EL (cell line): ENCODE data around the gene IKZF3.
"Not testable (repeated sequence)": the region's sequence is repeated elsewhere in the genome, so short reads cannot be mapped to it uniquely, and the experiment has no call there.

Experiments
- DNase-seq: peaks from one replicate; pipeline ENCODE4 v3.0.0-alpha.2; 2016

Gene IKZF3

DNA sequence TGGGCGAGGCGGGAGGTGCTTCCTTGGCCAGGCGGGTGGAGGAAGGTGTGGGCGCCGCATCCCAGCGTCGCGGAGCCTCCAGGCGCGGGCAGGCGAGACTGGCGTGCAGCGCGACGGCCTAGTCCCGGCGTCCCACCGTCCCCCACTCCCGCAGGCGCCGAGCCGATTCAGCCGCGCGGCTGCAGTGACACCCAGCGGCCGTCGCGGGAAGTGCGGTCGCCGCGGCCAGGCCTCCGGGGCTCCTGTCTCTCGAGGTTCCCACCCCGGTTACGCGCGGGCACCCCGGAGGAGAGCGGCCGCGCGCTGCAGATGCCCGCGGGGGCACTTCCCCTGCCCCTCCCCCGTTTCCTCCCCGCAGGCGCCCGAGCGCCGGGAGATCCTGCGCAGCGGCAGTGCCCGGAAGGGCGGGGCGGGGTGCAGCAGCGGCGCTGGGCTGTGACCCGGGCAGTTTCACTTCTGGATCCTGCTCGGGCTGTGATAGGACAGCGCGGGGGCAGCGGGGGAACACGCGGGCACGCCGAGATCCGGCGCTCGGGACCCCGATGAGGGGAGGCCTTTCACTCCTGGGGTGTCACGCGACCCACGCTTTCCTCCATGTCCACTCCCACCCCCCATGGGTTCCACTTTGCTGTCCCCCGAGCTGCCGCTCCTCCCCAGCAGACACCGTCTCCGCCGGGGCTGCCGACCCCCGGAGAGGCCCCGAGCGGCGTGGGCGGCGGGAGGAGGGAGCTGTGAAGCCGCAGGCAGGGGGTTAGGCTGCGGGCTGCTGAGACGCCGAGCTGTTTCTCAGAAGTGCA, 109.8 kb downstream of the IKZF3 start:
- DNase-seq: peak; percentile 95

DNA sequence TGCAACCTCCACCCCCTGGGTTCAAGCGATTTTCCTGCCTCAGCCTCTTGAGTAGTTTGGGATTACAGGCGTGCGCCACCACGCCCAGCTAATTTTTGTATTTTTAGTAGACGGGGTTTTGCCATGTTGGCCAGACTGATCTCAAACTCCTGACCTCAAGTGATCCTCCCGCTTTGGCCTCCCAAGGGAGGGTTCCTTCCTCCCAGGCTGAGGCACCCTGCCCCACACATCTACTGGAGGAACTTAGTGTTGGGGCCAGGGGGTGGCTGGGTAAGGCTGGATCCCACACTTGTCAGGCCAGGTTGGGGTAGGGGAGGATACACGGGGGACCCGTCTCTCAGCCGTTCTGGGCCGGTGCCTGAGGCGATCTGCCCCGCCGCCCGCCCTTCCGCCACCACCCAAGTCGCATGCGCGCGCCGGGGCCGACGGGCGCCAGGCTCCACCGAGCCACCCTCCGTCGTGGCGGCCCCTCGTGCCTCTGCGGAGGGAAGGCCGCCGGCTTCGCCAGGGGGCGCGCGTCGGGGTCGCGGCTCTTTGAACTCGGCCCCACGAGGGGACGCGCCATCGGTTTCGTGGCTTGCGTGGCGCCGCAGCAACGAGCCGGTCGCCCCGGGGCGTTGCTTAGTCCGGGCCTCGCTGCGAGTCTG, 110.5 kb downstream of the IKZF3 start:
- no peak for DNase-seq

DNA sequence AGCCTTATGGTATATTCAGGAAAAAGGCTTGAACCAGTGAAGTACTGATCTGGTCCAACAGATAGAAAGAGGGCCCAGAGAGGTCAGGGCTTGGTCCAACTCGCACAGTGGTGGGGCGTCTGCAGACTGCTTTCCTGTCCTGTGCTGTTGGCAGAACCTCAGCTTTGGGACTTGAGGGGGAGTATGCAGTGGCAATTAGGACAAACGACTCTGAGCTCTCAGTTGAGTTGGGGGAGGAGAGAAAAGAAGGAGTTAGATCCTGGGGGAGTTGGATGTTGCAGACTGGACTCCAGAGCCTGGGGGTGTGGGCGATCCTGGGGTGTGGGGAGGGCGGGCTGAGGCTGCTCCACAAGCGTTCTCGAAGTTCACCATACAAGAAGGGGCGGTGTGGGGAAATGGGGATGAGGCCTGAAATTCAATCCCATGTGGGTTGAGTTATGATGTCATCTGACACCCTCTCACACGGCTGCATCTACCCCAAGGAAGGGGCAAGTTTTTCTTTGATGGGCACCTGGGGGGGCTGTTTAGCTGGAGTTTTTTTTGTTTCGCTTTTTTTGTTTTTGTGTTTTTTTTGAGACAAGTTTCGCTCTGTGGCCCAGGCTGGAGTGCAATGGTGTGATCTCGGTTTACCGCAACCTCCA, 111.8 kb downstream of the IKZF3 start:
- no peak for DNase-seq

DNA sequence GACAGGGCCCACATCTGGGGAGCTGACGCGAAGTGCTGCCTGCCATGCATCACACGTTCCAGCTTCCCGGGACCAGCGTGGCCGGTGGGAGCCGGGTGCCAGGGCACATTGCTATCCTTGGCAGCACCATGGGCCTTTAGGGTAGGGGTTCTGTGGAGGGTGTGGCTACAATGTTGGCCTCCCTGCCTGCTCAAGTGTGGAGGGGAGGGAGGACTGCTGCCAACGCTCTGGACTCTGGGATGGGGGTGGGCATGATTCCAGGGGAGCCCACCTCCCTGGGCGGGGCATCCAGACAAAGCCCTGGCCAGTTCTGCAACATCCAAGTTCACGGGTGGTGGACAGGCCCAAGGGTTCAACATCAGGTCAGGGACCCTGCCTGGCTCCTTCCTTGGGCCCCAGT, 112.5 kb downstream of the IKZF3 start:
- no peak for DNase-seq

DNA sequence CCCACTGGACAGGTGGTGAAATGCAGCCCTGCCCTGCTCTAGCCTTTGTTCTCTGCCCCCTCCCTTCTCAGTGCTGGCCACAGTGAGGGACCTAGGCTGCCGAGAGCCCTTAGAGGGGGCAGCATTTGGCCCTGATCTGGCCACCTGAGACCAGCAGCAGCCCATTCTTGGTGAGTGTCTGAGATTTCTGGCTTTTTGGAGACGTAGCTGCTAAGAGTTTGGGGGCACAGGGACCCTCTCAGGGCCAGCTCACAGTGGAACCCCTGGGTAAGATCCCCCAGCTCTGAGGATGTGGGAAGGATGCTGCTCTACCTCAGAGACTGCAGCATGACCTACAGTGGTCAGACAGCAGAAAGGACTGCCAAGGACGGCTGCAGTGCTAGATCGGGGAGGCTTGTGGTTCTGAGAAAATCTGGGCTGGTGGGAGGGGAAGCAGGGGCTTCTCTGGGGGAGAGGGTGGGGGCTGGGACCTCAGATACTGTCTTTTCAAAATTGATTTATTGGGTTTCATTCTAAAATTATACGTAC, 113.0 kb downstream of the IKZF3 start:
- no peak for DNase-seq

DNA sequence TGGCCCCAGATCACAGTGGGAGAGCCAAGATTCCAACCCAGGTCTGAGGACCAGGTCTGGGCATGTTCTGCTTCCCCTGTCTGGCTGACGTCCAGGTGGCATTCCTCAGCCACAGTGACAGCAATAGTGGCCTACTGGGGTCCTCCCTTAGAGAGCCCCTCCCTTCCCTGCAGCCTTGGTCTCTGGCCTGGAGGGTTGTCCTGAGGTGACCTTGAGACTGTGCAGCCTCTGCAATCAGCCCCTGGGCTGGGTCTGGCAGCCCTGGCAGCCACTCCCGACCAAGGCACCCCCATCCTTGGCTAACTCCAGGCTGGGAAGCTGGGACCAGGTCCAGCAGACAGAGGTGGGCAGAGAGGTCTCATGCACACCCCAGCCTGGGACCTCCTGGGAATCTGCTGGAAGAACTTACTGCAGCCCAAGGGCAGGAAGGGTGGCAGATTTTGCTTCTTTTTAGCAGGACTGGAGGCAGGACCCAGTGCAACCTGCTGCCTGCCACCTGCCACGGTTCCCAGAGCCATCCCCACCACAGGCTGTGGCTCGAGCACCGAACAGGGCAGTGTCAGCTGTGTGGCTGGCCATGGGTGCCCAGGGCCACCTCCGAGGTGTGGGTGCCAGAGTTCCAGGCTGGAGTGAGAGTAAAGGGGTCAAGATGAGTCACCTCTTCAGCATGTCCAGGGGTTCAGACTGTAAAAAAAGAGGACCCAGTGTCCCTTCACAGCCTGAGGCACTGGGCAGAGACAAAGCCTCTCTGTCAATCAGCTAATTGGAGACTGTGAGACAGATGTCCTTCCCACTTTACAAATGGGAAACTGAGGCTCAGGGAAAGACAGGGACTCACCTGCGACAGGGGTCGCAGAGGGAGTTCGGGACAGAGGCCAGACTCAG, 113.7 kb downstream of the IKZF3 start:
- no peak for DNase-seq

DNA sequence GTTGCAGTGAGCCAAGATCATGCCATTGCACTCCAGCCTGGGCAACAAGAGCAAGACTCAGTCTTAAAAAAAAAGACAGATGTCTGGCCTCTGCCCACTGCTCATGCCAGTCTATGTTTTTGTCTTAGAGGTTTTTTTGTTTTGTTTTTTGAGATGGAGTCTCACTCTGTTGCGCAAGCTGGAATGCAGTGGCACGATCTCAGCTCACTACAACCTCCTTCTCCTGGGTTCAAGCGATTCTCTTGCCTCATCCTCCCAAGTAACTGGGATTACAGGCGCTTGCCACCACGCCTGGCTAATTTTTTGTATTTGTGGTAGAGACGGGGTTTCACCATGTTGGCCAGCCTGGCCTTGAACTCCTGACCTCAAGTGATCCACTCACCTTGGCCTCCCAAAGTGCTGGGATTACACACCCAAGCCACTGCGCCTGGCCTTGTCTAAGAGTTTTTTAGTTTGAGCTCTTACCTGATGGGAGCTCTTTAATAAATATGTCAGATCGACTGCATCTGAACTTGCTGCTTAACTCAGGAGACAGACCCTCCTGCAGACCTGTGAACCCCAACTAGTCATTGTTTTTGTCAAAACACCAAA, 115.6 kb downstream of the IKZF3 start:
- DNase-seq: not testable (repeated sequence)

DNA sequence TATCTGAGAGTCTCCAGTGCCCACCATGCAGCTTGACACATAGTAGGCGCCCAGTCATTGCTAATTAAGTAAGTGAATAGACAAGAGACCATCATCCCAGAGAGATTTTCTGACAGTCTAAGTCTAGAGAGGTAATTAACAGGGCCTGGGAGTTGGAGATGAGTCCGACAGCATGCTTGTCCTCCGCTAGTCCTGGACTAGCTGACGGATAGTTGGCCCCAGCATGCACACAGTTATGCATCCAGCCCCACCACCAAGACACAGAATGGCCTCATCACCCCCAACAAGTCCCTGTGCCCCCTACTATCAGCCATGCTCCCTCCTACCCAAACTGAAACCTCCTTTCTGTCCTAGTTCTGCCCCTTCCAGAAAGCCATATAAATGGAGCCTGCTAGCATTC, 116.4 kb downstream of the IKZF3 start:
- DNase-seq: no peak

DNA sequence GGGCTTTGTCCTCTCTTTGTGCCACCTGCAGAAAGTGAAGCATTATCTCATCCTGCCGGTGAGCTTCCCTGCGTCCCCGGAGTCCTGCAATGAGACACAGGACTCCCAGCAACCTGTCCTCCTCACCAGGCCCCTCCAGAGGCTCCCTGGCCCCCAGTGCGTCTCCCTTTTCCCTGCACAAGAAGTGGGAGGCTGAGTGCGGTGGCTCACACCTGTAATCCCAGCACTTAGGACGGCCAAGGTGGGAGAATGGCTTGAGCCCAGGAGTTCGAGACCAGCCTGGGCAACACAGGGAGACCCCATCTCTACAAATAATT, 118.0 kb downstream of the IKZF3 start:
- DNase-seq: no peak

DNA sequence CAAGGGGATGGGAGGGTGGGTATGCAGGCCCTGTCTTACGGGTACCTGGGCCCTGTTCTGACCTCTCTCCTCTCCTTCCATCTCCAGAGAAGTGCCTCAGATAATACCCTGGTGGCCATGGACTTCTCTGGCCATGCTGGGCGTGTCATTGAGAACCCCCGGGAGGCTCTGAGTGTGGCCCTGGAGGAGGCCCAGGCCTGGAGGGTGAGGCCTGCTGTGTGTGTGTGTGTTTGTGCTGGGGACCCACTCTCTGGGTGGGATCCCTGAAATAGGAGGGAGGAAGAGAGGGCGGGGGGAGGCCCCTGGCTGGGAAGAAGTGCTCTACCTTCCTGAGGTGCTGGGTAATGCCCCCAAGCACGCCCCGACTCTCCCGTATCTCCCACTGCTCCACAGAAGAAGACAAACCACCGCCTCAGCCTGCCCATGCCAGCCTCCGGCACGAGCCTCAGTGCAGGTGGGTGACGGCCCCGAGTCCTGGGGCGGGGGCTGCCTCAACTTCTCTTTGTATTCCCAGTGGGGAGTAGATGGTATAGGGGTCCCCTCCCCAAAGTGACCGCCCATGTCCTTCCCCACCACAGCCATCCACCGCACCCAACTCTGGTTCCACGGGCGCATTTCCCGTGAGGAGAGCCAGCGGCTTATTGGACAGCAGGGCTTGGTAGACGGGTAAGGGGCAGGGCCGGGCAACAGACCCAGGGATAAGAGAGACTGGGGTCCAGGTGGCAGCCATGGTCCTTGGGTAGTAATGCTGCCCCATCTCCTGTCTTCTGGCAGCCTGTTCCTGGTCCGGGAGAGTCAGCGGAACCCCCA, 118.6 kb downstream of the IKZF3 start:
- no peak for DNase-seq

DNA sequence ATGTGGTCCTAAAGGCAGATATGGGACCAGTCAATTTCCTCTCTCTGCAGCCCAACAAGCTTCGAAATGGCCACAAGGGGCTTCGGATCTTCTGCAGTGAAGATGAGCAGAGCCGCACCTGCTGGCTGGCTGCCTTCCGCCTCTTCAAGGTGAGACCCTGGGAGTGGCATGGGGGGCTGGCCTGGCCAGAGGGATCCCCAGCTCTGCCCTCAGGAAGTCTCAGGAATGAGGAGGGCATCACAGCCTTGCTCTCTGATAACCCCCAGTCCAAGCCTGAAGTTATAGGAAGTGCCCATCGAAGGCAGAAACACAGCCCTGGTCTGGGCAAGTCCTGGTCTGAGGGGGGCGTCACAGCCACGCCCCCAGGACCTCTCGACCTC, 119.3 kb downstream of the IKZF3 start:
- no peak for DNase-seq

DNA sequence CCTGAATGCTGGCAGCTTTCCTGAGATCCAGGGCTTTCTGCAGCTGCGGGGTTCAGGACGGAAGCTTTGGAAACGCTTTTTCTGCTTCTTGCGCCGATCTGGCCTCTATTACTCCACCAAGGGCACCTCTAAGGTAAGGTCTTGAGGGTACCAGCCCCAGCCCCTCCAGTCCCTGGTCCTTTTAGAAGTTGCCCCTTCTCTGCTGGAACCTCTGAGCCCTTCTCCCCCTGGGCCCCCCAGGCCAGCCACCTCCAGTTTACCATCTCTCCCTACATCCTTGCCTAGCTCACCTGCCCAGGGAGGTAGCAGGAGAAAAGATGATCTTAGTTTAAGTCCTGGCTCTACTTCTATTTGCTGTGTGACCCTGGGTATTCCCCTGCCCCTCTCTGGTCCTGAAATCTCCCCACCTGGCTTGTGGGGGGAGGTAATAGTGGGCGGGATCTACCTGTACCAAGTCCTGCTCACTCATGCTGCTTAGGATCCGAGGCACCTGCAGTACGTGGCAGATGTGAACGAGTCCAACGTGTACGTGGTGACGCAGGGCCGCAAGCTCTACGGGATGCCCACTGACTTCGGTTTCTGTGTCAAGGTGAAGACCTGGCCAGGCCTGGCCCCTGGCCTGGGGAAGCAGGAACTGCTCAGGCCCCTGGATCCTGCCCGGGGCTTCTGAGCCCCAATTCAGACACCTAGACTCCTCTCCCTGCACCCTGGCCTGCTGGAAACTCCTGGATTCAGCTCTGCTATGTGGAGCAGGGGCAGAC, 119.9 kb downstream of the IKZF3 start:
- DNase-seq: no peak

DNA sequence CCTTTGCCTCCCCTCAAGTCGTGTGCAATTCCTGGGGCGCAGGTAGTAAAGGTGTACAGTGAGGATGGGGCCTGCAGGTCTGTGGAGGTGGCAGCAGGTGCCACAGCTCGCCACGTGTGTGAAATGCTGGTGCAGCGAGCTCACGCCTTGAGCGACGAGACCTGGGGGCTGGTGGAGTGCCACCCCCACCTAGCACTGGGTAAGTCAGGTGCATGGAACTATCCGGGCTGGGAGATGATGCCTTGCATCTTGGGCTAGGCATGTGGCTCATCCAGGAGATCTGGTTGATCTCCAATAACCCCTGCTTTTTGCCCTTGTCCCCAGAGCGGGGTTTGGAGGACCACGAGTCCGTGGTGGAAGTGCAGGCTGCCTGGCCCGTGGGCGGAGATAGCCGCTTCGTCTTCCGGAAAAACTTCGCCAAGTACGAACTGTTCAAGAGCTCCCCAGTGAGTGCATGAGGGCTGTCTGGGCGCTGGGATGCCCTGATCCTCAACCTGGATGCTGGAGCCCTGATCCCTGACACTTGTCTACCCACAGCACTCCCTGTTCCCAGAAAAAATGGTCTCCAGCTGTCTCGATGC, 121.2 kb downstream of the IKZF3 start:
- no peak for DNase-seq

DNA sequence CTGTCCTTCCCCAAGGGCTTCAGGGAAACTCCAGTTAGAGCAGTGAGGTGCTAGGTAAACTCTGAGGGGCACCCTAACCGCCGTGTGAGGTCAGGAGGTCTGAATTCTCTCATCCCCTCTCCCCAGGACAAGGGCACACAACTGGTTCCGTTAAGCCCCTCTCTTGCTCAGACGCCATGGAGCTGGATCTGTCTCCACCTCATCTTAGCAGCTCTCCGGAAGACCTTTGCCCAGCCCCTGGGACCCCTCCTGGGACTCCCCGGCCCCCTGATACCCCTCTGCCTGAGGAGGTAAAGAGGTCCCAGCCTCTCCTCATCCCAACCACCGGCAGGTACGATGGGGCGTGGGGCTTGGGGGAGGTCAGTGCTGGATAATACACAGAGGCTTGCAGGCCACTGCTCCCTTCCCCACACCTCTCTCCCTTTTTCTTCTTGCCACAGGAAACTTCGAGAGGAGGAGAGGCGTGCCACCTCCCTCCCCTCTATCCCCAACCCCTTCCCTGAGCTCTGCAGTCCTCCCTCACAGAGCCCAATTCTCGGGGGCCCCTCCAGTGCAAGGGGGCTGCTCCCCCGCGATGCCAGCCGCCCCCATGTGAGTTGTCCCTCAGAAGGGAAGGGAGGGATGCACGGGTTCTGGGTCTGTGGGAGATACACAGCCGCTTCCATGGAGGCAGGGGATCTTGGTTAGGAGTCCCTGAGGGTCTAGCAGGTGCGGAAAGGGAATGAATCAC, 121.8 kb downstream of the IKZF3 start:
- DNase-seq: no peak

DNA sequence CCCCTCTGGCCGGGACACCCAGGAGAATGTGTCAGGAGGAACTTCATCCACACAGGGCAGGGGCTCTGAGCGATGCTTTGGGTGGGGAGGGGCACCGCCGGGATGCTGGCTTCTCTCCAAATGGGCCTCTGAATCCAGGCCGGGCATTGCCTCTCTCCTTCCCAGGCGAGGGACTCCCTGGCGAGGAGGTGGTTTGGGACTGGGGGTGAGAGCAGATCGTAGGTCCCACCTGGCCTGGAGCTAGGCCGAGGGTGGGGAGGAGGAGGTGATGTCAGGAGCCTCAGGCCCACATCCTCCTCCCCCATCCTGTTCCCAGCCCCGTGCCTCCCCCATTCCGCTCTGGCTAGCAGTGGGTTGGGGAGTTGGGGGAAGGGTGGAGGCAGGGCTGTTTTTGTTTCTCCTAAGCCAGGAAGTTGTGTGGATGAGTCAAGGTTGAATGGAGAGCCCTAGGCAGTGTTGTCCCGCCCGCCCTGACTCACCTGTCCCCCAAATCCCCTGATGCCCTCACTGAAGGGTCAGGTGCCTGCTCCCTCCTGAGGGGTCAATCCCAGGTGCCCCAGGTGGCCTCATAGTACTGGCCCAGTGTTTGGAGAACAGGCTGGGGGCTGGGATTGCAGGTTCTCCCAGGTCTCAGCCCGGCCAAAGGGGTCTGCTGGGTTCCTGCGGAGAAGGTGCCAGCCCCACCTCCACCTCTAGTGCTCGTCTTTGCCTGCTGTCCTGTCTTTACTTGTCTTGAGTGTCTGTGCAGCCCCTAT, 123.6 kb downstream of the IKZF3 start:
- peak; percentile 76 for DNase-seq

DNA sequence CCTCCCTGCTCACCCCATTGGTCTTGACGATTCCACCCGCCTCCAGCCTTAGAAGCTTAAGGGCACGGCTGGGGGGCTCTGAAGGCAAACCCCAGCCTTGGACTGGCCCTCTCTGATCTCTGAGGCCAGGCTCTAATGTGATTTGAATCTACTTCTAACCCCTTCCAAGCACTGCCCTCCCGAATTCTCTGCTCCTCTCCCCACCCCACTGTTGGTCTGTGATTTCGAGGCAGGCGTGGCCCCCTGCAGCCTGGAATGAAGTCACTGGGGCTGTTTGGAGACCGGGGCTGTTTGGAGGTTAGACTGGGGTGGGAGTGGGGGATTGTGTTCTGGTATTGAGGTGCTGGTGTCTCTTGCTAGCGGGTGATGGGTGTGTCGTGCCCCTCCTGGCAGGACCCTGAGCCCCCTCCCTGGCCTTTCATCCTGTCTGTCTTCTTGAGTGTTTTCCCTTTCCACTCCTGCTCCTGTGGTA, 124.2 kb downstream of the IKZF3 start:
- DNase-seq: no peak

DNA sequence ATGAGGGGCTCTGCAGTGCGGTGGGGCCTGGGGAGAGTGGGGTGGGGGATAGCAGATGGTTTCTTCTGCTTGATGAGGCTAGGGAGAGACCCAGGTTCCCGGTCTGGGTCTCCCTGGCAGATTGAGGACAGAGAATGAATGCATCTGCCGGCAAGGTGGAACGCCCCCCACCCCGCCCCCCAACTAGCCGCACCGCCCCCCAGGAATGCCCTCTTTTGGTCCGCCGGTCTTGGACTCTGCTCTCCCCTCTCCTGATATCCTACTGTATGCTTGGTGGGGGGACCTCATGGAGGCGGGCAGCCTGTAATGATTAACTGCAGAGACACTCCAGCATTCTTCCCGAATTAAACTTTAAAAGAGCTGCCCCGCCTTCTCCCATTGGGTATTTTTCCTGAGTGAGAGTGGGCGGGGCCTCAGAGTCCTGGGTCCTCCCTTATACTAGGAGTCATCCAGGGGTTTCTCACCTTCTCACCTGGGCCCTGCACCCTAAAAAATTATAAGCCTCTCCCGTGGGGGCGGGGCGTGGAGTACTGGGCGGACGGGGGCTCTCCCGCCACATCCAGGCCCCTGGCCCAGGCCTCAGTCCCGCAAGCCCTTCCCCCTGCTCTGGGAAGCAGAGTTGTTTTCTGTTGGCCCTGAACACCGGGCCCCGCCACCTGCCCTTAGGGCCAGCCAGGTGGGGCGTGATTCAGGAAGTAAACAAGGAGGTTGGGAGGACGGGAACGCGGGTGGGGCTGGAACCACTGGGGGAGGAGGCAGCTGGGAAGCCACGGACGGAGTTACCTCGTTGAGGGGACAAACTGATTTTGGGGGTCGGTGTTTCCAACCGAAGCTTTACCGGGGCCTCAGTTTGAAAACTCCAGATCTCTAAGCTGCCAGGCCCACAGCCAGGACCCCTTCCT, 124.9 kb downstream of the IKZF3 start:
- DNase-seq: peak; percentile 61

DNA sequence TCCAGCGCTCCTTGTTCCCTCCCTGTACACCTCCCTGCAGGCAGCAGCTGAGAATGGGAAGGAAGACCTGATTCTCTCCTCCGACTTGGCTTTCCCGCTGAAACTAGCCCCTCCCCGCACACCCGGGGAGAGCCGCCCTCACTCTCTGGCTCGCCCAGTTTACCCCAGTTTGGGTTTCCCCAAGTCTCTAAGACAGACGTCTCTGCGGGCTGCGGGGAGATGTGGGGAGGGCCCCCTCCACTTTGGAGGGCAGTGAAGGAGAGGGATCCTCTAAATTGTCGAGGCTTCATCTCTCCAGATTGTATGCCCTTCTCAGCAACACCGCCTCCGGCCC, 125.6 kb downstream of the IKZF3 start:
- DNase-seq: peak; percentile 38
